ENCODE results near the gene SLC26A1. TPM values are rescaled to one million over a fixed set of nuclear protein-coding genes. Genes with fewer than 3 reads are reported as not detected.

SLC26A1 gene
- total RNA-seq, 2 experiments from 2014 or later: 0.45 TPM; not detected in 1

GRCh38 chr4:968221-968620 is 25.0 kb downstream of the SLC26A1 start:
- DNase-seq: no peak
- ChIA-PET POLR2A (no interaction called here), CTCF (no interaction called here)
- H3K36me3 Mint-ChIP-seq (ENCODE audit: low read depth): no peaks in the 10 kb centered on the region
- H3K9me3 Mint-ChIP-seq (ENCODE audit: insufficient read depth): no peaks in the 10 kb centered on the region
- H3K27me3 Mint-ChIP-seq (ENCODE audit: low read depth): no peaks in the 10 kb centered on the region
- no peak overlapping the region for H3K27ac Mint-ChIP-seq
- no peak overlapping the region for H3K4me3 Mint-ChIP-seq
- no peak for ATAC-seq
- H3K4me1 Mint-ChIP-seq (ENCODE audit: low read depth): peaks cover 17% of the 10 kb centered on the region

- DNase-seq: no peak
- Mint-ChIP-seq H3K4me3 (no peak overlapping the region), H3K27me3 (ENCODE audit: low read depth) (no peaks in the 10 kb centered on the region), H3K36me3 (ENCODE audit: low read depth) (no peaks in the 10 kb centered on the region), H3K4me1 (ENCODE audit: low read depth) (peaks cover 17% of the 10 kb centered on the region), H3K9me3 (ENCODE audit: insufficient read depth) (no peaks in the 10 kb centered on the region), H3K27ac (no peak overlapping the region)
- ATAC-seq: no peak
- ChIA-PET POLR2A (no interaction called here), CTCF (no interaction called here)
Measured at GRCh38 chr4:967113-968104, 25.8 kb downstream of the SLC26A1 start.

- CTCF ChIA-PET: no interaction called here
- no peaks in the 10 kb centered on the region for H3K27me3 Mint-ChIP-seq (ENCODE audit: low read depth)
Measured at GRCh38 chr4:966266-967112, 26.7 kb downstream of the SLC26A1 start.

GRCh38 chr4:965766-966134 is 27.5 kb downstream of the SLC26A1 start:
- Mint-ChIP-seq H3K4me3 (no peak overlapping the region), H3K4me1 (ENCODE audit: low read depth) (peaks cover 7% of the 10 kb centered on the region), H3K27me3 (ENCODE audit: low read depth) (no peaks in the 10 kb centered on the region), H3K36me3 (ENCODE audit: low read depth) (no peaks in the 10 kb centered on the region), H3K9me3 (ENCODE audit: insufficient read depth) (no peaks in the 10 kb centered on the region), H3K27ac (no peak overlapping the region)
- ChIA-PET POLR2A (no interaction called here), CTCF (no interaction called here)
- no peak for DNase-seq
- ATAC-seq: no peak

More at GRCh38 chr4:966266-967112, 26.7 kb downstream of the SLC26A1 start:
- DNase-seq: no peak
- Mint-ChIP-seq H3K27ac (no peak overlapping the region), H3K9me3 (ENCODE audit: insufficient read depth) (no peaks in the 10 kb centered on the region), H3K4me1 (ENCODE audit: low read depth) (peaks cover 15% of the 10 kb centered on the region), H3K36me3 (ENCODE audit: low read depth) (no peaks in the 10 kb centered on the region), H3K4me3 (no peak overlapping the region)
- no peak for ATAC-seq
- POLR2A ChIA-PET: no interaction called here

GRCh38 chr4:965048-965765 is 28.0 kb downstream of the SLC26A1 start:
- H3K9me3 Mint-ChIP-seq (ENCODE audit: insufficient read depth): no peaks in the 10 kb centered on the region
- no peak overlapping the region for H3K27ac Mint-ChIP-seq
- ChIA-PET POLR2A (no interaction called here), CTCF (no interaction called here)
- ATAC-seq: no peak
- DNase-seq: no peak
- H3K4me1 Mint-ChIP-seq (ENCODE audit: low read depth): peaks cover 2% of the 10 kb centered on the region
- H3K36me3 Mint-ChIP-seq (ENCODE audit: low read depth): no peaks in the 10 kb centered on the region
- no peaks in the 10 kb centered on the region for H3K27me3 Mint-ChIP-seq (ENCODE audit: low read depth)
- H3K4me3 Mint-ChIP-seq: no peak overlapping the region

- DNase-seq: no peak
- CTCF ChIA-PET: no interaction called here
- no peaks in the 10 kb centered on the region for H3K9me3 Mint-ChIP-seq (ENCODE audit: insufficient read depth)
- no peaks in the 10 kb centered on the region for H3K4me1 Mint-ChIP-seq (ENCODE audit: low read depth)
- no peak overlapping the region for H3K4me3 Mint-ChIP-seq
- no peaks in the 10 kb centered on the region for H3K27me3 Mint-ChIP-seq (ENCODE audit: low read depth)
- POLR2A ChIA-PET: no interaction called here
- no peaks in the 10 kb centered on the region for H3K36me3 Mint-ChIP-seq (ENCODE audit: low read depth)
- H3K27ac Mint-ChIP-seq: no peak overlapping the region
- ATAC-seq: no peak
Measured at GRCh38 chr4:964346-965025, 28.7 kb downstream of the SLC26A1 start.

- H3K27ac Mint-ChIP-seq: peak overlapping the region; percentile 43
- no peaks in the 10 kb centered on the region for H3K9me3 Mint-ChIP-seq (ENCODE audit: insufficient read depth)
- H3K4me1 Mint-ChIP-seq (ENCODE audit: low read depth): no peaks in the 10 kb centered on the region
- CTCF ChIA-PET: no interaction called here
- no peak for DNase-seq
- H3K36me3 Mint-ChIP-seq (ENCODE audit: low read depth): no peaks in the 10 kb centered on the region
- H3K4me3 Mint-ChIP-seq: no peak overlapping the region
- POLR2A ChIA-PET: interaction anchor here (1.0 kb wide), 1 partner anchor 10 kb away, joined by 3 read pairs; the partner anchor contains the start of gene DGKQ
- H3K27me3 Mint-ChIP-seq (ENCODE audit: low read depth): no peaks in the 10 kb centered on the region
- no peak for ATAC-seq
Measured at GRCh38 chr4:963276-964225, 29.7 kb downstream of the SLC26A1 start.

- CTCF ChIA-PET: no interaction called here
- Mint-ChIP-seq H3K4me3 (no peak overlapping the region), H3K4me1 (ENCODE audit: low read depth) (no peaks in the 10 kb centered on the region), H3K27me3 (ENCODE audit: low read depth) (no peaks in the 10 kb centered on the region), H3K9me3 (ENCODE audit: insufficient read depth) (no peaks in the 10 kb centered on the region), H3K36me3 (ENCODE audit: low read depth) (peaks cover 3% of the 10 kb centered on the region), H3K27ac (no peak overlapping the region)
- POLR2A ChIA-PET: interaction anchor here (1.0 kb wide), 1 partner anchor 11 kb away, joined by 3 read pairs; the partner anchor contains the start of gene DGKQ
- ATAC-seq (no peak), DNase-seq (no peak)
Measured at GRCh38 chr4:962231-963208, 30.7 kb downstream of the SLC26A1 start.

GRCh38 chr4:961351-962230 is 31.6 kb downstream of the SLC26A1 start:
- CTCF ChIA-PET: no interaction called here
- POLR2A ChIA-PET: no interaction called here
- peaks cover 3% of the 10 kb centered on the region for H3K36me3 Mint-ChIP-seq (ENCODE audit: low read depth)
- H3K27ac Mint-ChIP-seq: no peak overlapping the region
- ATAC-seq (no peak), DNase-seq (no peak)
- H3K9me3 Mint-ChIP-seq (ENCODE audit: insufficient read depth): no peaks in the 10 kb centered on the region
- no peak overlapping the region for H3K4me3 Mint-ChIP-seq
- H3K27me3 Mint-ChIP-seq (ENCODE audit: low read depth): no peaks in the 10 kb centered on the region
- no peaks in the 10 kb centered on the region for H3K4me1 Mint-ChIP-seq (ENCODE audit: low read depth)
